EL (cell line): Measurements from ENCODE around the gene FYCO1.

Experiments
- DNase-seq: peaks from one replicate; pipeline ENCODE4 v3.0.0-alpha.2; 2016

FYCO1 gene

DNA sequence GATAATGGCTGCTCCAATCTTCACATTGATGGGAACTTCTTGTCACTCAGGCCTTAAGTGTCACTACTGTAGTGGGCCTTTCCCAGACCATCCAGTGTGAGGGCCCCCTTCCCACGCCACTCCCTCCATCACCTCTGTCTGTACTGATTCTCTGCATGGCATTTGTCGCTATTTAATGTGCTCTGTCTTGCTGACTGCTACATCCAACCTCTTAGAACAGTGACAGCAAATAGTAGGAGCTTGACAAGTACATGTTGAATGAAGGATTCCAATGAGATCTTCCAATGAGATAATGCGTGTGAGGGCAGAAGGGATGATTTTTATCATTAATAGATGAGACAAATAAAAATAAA, 114.9 kb downstream of the FYCO1 start:
- DNase-seq, result no peak

- DNase-seq, result no peak
Measured at GRCh38 chr3:45878124-45878523, 117.5 kb downstream of the FYCO1 start.

GRCh38 chr3:45874677-45875346, 120.8 kb downstream of the FYCO1 start:
- DNase-seq, result no peak

GRCh38 chr3:45873638-45874037, 122.0 kb downstream of the FYCO1 start:
- DNase-seq, result no peak

DNA sequence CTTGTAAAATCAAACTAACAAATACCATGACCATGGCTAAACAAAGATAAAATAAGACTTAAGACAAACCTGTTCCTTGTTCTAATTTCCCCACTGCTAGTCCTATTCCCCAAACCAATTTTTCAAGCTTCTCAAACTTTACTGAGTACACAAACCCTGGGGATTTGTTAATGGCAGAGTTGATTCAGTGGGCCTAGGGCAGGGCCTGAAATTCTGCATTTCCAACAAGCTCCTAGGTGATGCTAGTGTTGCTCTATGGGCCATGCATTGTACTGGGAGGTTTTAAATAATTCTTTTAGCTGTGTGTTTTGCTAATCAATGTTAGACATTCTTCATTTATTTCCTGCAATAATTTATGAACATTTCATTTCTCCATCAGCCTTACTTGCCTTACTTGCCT, 122.6 kb downstream of the FYCO1 start:
- no peak for DNase-seq

GRCh38 chr3:45872569-45872968, 123.1 kb downstream of the FYCO1 start:
- DNase-seq, result no peak

GRCh38 chr3:45871780-45872179, 123.8 kb downstream of the FYCO1 start:
- DNase-seq, result no peak

GRCh38 chr3:45870099-45870498, 125.5 kb downstream of the FYCO1 start:
- DNase-seq, result no peak

DNA sequence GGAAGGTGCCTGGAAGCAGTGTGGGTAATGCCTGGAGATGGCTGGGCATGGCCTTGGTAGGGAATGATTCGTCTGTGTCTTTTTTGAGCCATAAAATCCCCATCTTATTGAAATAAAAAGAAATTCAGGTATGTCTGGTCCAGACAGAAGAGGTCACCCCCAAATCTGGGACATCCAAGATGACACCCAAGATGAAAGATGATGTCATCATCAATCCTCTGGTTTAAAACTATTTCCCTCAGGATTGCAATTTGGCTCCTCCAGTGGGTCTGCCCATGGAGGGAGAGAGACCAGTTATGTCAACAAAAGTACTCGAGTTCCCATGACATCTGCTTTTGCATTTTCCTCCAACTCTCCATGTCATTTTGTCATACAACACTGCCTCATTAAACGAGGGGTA, 126.0 kb downstream of the FYCO1 start:
- DNase-seq, result no peak

- DNase-seq, result no peak
Measured at GRCh38 chr3:45868650-45869049, 127.0 kb downstream of the FYCO1 start.

DNA sequence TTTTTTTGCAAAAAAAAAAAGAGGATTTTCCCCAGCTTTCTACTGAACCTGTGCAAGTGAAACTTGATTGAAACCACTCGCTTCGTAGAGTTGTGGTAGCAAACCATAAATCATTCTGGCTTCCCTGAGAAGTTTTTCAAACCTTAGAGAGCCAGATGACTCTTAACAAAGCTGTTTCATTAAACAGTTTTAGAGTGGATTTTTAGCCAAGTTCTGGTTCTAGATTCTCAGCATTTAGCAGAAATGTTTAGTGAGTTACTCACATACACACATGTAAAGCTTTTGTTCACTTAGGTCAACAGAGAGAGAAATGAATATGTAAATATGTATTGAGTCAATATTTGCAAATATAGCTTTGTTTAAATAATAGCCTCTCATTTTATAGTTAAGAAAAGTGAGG, 127.4 kb downstream of the FYCO1 start:
- DNase-seq, result no peak
